HG02943 (cell line): ENCODE data around the gene GABARAP.

ENCODE experiments used
- ATAC-seq: cut with Tn5 transposase; IDR thresholded peaks from one replicate; pipeline ENCODE4 v1.9.1; 2021; ENCODE audit warnings: mild to moderate bottlenecking, low read depth, moderate library complexity; ENCODE audit not compliant: unreplicated experiment

The GABARAP gene

DNA sequence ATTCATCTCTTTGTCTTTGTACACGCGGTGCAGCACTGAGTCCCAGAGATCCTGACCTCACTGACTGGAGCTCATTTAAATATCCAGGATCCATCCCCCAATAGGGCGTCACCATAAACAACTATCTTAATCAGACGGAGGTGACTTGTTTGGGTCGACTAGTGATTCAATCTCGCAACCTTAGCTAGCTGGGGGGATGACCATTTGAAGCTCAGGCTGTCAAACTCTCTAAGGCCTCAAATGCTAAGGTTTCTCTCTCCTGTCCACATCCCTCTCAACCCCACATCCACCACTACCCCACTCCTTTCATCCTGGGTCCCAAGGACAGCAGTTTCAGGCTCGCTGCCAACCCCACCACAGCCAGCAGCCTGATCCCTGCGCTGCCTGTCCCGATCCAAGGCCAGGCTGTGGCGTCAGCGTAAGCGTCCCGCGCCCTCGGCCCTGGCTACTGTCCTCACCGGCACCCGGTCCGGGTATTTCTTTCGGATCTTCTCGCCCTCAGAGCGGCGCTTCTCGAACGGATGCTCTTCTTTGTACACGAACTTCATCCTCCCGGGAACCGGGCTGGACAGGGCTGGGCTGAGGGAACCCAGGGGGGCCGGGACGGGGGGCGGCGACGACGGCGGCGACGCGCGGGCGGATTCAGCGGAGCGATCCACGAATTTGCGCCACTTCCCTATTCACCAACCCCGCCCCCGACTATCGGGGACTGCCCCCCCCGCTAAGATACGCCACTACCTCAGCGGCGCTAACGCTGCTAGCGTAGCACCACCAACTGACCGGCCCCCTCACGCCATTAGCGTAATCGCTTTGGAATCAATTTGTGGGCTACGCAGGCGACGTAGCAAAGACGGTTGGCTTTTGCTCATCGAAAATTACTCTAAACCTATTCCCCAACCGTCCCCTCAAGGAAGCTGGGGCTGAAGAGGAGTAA lies at the start of gene GABARAP:
Gene GABARAP (minus strand): TSS at position 667 of the 934 bp plus-strand sequence. CDS start 119 bp downstream, at position 548.
- peak; percentile 28 for ATAC-seq

DNA sequence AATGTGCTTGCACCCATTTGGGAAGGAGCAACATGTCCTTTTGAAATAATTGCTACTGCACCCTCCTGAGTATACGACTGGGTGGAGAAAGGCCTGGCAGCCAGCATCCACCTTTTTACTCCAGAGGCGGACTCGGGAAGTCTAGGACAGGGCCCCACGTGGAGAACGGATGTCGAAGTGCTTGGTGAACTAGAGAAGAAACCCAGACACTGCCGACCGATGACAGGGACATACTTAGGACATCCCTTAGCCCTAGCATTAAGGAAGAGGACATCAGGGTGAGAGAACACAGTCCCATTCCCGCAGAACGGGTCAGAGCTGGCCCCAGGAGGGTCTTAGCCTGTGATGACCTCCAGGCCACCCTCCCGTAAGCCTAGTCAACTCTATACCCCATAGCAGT lies 48.4 kb upstream of the GABARAP start:
- ATAC-seq, result no peak

DNA sequence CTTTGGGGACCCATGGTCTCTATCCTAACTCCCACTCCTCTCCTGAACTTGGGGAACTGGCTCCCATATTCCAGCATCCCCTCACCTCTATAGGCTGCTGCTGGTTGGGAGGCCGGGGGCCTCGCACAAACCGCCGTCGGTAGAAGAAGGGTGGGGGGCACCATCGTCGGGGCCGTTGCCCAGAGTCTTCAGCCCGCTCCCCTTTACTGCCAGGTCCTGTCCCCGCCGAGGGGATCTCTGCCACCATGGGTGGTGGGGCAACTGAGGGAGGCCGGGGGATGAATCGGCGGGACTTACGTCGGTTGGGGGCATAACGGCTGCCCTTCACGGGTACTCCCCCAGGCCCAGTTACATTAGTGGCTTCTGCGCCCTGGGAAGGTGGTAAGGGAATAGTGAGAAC lies 47.9 kb upstream of the GABARAP start:
- ATAC-seq, result no peak

DNA sequence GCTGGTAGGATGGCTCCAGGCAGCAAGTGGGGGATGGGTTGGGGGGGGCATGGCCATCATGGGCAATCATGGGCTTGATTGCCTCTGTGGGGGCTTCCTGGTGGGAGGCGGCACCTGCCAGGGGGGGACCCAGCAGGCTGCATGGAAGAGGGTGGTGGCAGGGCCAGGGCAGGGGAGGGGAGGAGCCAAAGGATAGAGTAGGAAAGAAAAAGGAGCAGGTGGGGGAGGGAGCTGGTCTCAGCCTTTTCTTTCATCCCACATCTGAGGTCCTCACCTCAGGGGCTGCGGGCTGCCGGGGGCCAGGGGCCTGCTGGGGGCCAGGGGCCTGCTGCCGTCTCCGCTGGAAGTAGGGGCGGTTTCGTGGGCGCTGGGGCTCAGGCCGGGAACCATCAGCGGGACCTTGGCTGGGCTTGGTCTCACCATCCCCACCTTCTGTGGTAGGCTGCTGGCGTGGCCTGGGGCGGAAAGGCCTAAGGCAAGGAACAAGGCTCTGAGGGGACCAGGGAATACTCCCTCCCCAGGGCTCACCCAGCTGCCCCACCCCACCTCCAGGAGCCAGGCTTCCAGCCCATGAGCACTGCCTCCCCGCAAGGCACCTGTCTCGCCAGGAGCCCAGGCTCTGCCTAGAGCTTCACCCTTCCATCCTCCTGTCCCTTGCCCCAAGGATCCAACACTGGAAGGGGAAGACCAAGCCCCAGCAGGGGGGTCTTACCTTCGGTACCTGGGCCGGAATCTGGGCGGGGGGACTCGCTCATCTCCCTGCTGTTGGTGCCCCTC lies 47.2 kb upstream of the GABARAP start:
- no peak for ATAC-seq

DNA sequence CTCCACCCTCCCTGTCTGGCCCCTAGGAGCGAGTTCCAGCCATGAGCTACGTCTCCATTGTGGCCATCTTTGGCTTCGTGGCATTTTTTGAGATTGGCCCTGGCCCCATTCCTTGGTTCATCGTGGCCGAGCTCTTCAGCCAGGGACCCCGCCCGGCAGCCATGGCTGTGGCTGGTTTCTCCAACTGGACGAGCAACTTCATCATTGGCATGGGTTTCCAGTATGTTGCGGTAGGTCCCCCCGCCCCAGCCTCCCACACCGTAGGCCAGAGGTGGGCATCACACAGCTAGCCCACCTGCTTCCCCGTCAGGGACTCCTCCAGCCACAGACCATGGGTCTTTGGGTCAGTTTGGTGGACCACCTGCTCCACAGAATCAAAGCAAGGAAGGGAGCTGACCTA lies 43.4 kb upstream of the GABARAP start:
- ATAC-seq, result no peak

DNA sequence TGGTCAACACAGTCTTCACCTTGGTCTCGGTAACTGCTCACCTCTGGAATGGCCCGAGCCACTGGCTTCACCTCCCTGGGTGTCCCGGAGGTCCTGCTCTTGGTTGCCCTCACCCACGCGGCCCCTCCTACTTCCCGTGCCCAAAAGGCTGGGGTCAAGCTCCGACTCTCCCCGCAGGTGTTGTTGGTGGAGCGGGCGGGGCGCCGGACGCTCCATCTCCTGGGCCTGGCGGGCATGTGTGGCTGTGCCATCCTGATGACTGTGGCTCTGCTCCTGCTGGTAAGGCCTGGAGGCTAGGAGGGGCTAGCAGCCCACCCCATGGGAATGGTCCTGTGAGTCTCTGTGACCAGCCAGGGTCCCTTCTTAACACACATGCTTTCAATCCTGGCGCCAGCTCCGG lies 42.7 kb upstream of the GABARAP start:
- ATAC-seq, result no peak

DNA sequence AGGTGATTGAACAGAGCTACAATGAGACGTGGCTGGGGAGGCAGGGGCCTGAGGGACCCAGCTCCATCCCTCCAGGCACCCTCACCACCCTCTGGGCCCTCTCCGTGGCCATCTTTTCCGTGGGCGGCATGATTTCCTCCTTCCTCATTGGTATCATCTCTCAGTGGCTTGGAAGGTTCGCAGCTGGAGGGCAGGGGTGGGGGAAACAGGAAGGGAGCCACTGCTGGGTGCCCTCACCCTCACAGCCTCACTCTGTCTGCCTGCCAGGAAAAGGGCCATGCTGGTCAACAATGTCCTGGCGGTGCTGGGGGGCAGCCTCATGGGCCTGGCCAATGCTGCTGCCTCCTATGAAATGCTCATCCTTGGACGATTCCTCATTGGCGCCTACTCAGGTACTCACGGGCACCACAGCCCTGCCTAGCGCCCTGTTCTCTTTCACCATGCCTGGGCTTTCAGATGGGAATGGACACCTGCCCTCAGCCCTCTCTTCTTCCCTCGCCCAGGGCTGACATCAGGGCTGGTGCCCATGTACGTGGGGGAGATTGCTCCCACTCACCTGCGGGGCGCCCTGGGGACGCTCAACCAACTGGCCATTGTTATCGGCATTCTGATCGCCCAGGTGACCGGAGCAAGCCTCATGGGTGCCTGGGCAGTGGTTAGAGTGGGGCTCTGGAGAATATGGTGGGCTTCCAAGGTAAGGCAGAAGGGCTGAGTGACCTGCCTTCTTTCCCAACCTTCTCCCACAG lies 41.4 kb upstream of the GABARAP start:
- no peak for ATAC-seq

DNA sequence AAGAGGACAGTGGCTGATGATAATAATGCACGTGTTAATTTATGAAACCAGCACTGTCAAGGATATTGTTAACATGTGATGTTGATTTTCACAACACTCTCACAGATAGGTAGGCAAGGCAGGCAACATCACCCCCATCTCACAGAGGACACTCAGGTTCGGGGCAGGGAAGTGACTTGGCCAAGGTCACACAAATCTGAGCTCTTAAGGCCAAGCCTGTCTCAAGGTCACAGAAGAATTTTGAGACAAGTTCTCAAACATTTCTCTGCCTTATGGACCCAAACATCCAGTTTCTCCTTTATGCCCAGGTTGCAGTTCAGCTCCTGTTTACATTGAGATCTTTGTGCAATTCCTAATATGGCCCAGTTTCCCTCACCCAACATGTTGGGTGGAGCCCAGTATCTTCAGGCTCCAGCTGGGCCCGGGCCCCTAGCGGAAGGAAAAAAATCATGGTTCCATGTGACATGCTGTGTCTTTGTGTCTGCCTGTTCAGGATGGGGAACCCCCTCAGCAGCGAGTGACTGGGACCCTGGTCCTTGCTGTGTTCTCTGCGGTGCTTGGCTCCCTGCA lies 40.6 kb upstream of the GABARAP start:
- ATAC-seq, result no peak

DNA sequence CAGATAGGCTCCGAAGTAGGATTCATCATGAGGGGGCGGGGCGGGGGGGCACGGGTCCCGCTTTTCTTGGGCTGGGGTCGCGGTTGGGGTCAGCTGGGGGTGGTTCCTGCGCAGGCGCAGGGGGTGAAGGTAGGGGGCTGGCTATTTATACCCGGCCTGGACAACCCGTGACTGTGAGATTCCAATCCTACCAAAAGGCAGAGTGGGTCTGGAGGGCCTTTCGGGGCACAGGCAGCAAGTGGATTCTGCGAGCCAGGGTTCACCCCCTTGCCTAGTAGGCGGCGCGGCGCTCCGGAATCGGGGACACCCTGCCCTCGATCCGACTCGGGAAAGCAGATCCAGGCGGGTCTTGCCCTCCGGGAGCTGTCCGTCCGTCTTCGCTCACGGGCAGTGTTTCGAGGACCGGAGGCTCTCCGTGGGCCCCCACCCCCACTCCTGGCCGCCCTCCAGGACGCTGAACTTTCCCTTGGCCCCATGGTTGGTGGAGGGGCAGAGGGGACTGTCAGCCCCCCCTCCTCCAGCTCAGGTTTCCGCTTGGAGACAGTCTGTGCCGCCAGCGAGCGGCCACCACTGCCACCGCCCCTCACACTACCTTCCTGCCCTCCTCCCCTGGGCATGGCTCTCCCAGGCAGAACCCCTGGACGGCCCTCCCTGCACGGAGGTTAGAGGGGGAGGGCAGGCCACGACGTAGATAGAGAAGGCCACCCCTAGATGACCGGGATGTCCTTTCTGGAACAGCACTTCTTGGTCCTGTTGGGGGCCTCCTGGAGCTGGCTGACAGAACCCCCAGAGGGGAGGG lies 39.9 kb upstream of the GABARAP start:
- ATAC-seq, result no peak

DNA sequence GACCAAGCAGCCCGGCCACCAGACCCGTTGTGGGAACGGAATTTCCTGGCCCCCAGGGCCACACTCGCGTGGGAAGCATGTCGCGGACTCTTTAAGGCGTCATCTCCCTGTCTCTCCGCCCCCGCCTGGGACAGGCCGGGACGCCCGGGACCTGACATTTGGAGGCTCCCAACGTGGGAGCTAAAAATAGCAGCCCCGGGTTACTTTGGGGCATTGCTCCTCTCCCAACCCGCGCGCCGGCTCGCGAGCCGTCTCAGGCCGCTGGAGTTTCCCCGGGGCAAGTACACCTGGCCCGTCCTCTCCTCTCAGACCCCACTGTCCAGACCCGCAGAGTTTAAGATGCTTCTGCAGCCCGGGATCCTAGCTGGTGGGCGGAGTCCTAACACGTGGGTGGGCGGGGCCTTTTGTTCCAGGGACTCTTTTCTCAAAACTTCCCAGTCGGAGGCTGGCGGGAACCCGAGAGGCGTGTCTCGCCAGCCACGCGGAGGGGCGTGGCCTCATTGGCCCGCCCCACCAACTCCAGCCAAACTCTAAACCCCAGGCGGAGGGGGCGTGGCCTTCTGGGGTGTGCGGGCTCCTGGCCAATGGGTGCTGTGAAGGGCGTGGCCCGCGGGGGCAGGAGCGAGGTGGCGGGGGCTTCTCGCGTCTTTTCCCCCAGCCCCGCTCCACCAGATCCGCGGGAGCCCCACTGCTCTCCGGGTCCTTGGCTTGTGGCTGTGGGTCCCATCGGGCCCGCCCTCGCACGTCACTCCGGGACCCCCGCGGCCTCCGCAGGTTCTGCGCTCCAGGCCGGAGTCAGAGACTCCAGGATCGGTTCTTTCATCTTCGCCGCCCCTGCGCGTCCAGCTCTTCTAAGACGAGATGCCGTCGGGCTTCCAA lies 39.1 kb upstream of the GABARAP start, which contains the start of gene SLC2A4:
Gene SLC2A4 (plus strand): TSS at position 645 of the 879 bp plus-strand sequence. CDS start 217 bp downstream, at position 862.
- no peak for ATAC-seq

DNA sequence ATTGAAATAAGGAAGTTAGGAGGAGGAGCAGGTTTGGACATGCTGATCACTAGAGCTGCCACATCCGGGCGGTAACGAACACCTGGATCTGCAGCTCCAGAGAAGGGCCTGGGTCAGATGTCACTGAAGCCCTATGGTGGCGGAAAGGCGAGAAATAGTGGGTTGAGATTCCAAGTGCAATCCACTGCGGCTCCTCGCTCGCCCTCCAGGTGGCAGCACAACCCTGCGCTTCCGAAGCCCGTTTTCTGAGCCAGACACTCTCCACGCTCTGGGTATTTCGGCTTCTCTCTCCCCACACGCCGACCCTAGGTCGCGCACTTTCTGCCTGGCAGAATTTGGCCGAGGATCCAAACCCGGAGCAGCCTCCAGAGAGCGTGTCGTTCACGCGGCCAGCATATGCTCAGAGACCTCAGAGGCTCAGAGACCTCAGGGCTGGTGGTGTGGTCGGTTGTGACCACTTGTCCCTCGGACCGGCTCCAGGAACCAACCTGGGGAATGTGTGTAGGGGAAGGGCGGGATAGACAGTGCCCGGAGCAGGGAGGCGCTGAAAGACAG lies 38.3 kb upstream of the GABARAP start:
- ATAC-seq, result no peak

DNA sequence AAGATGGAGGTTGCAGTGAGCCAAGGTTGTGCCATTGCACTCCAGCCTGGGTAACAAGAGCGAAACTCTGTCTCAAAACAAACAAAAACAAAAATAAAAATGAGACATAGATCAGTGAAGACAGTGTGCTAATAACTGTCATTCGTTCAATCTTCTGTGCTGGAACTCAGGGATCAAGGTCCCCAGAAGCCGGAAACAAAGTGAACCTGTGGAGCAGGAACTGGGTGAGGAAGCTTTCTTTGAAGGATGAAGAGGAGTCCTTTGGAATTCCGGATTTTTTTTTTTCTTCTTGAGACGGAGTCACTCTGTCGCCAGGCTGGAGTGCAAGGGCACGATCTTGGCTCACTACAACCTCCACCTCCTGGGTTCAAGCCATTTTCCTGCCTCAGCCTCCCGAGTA lies 37.2 kb upstream of the GABARAP start:
- ATAC-seq, result no peak

DNA sequence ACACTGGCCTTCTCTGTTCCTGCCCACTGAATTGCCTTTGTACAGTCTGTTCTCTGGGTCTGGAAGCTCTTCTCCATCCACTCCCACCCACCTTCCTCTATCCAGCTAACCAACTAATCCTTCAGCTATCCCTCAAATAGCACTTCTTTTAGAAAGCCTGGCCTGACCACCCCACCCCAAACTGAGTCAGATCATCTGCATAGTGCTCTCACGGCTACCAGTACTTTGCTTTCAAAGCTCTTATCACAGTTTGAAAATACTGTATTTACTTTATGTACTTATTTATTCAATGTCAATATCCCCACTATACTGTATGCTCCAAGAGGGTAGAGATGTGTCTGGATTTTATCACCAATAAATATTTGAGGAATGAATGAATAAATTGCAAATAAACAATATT lies 24.5 kb upstream of the GABARAP start:
- no peak for ATAC-seq

DNA sequence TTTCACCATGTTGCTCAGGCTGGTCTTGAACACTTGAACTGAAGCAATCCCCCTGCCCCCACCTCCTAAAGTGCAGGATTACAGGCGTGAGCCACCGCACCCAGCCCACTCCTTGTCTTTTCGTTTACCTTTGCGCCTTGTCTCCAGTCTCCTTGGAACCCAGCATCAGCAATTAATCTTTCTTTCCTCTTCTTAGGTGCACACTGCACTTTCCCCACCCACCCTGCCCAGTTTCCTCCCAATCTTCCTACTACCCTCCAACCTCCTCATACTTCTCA lies 21.5 kb upstream of the GABARAP start:
- no peak for ATAC-seq

DNA sequence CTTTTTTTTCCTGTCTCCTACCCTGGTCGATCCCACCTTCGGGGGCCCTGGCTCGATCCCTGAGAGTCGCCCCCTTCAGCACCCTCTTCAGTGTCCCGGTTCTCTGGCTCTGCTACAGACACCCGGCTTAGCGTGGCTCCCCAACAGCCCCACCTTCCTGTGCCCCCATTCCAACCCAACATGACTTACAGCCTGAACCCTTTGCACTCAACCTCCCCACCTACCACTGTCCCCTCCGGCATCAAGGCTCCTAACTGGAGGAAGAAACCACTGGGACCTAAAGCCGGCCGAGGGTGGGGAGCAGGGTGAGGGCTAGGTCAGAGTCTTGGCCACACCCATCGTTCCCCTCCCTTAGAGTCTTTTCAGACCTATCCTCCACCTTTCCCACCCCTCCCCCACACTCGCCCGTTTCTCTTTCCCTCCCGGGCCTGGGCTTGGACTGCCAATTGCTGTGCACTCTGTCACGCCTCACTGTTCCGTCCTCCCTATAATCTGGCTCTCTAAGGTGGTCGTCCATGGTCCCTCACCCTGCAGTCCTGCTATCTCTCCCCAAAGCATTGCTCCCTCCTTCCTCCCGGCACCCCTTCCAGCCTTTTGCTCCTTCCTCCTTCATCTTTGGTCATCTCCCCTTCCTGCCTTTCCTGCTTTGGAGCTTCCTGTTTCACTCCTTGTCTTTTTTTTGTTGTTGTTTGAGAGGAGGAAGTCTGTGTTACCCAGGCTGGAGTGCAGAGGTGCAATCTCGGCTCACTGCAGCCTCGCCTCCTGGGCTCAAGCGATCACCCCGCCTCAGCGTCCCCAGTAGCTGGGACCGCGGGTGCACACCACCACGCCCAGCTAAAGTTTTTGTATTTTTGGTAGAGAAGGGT lies 20.9 kb upstream of the GABARAP start:
- no peak for ATAC-seq

DNA sequence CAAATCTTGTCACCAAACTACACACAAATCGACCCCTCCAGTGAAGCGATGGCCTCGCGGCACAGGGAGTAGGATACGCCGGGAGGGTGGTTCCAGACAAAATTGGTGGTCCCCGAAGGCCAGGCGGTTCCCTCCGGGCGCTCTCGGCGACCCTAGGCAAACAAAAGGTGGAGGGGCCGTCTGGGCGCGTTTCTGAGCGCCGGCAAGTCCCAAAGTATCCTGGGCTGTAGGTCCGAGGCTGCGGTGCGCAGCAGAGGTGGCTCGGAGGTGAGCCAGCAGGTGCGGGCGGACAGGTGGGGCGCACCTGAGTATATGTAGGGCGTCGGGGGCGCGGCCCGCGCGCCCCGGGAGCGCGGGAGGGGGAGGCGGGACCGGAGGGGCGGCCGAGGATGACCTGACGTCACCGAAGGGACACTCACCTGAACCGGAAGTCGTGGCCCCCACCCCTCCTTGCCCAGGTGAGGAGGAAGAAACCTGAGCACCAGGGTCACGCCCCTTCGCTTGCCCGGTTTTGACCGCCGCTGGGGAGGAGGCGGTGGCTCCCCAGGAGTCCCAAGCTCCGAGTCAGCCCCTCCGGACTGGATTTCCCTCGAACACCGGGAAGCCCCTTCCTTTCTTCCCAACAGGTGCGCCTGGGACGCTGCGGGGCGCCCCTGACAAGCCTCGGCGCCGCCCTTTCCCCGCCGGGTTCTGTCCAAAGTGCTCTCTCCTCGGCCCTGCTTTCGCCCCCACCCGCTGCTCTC lies 20.1 kb upstream of the GABARAP start, which contains the start of gene CLDN7:
Gene CLDN7 (minus strand): TSS at position 287 of the 743 bp plus-strand sequence. CDS start 435 bp downstream, outside the sequence.
- no peak for ATAC-seq
